HEK293 (cell line): ENCODE measurements around the gene TAC3.
"Not testable (repeated sequence)": the region's sequence is repeated elsewhere in the genome, so short reads cannot be mapped to it uniquely, and the experiment has no call there.

Experiments
- CTCF ChIP-seq: fragments of 450-650 bp; formaldehyde crosslinking; IDR thresholded peaks from 2 replicates; pipeline ENCODE4 v1.5.1; 2016; ENCODE audit warnings: missing biosample characterization, missing genetic modification characterization
- GLI2 ChIP-seq: fragments of 450-650 bp; formaldehyde crosslinking; IDR thresholded peaks from 2 replicates; pipeline ENCODE4; 2017; ENCODE audit warnings: missing biosample characterization, missing genetic modification characterization, low read depth, borderline replicate concordance
- OSR2 ChIP-seq: fragments of 450-650 bp; formaldehyde crosslinking; IDR thresholded peaks from 2 replicates; pipeline ENCODE4 v1.5.1; 2016; ENCODE audit warnings: missing biosample characterization, missing genetic modification characterization
- PATZ1 ChIP-seq: fragments of 450-650 bp; formaldehyde crosslinking; IDR thresholded peaks from 2 replicates; pipeline ENCODE4 v1.5.1; 2016; ENCODE audit warnings: missing biosample characterization, missing genetic modification characterization
- YY1 ChIP-seq: fragments of 450-650 bp; formaldehyde crosslinking; IDR thresholded peaks from 2 replicates; pipeline ENCODE4 v1.5.1; 2018; ENCODE audit warnings: missing biosample characterization, missing genetic modification characterization
- ZNF274 ChIP-seq, 2 experiments: fragments of 200-500 bp in 1 of 2; fragments of 450-650 bp in 1 of 2; sonication (Bioruptor generic) in 1 of 2; formaldehyde crosslinking in 1 of 2; IDR thresholded peaks; 2 replicates each; pipeline versions ENCODE4 v1.5.1 to v1.6.1; 2014 to 2016; ENCODE audit warnings: borderline replicate concordance in 1 of 2, inconsistent platforms in 1 of 2, low read length in 1 of 2, missing biosample characterization in 1 of 2, missing genetic modification characterization in 1 of 2
- ZNF548 ChIP-seq: fragments of 450-650 bp; formaldehyde crosslinking; IDR thresholded peaks from 2 replicates; pipeline ENCODE4 v1.5.1; 2016; ENCODE audit warnings: missing biosample characterization, missing genetic modification characterization
- TF ChIP-seq, protein P1 (sequence below): fragments of 450-650 bp; formaldehyde crosslinking; IDR thresholded peaks from 2 replicates; pipeline ENCODE4 v1.5.1; 2016; ENCODE audit warnings: missing biosample characterization, missing genetic modification characterization

DNA sequence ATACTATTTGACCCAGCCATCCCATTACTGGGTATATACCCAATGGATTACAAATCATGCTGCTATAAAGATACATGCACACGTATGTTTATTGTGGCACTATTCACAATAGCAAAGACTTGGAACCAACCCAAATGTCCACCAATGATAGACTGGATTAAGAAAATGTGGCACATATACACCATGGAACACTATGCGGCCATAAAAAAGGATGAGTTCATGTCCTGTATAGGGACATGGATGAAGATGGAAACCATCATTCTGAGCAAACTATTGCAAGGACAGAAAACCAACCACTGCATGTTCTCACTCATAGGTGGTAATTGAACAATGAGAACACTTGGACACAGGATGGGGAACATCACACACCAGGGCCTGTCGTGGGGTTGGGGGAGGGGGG is 42.1 kb downstream of the TAC3 start:
- TF ChIP-seq CTCF (tag by site-specific recombination); OSR2 (tag by site-specific recombination); PATZ1 (tag by site-specific recombination); ZNF548; GLI2 (tag by site-specific recombination); YY1 (tag by site-specific recombination); ZNF274 (IDR thresholded peaks at IDR 0.05; ENCODE audit: low read length); ZNF274 (tag by site-specific recombination; IDR thresholded peaks at IDR 0.05; ENCODE audit: borderline replicate concordance): not testable (repeated sequence)
- TF ChIP-seq, protein P1, sequence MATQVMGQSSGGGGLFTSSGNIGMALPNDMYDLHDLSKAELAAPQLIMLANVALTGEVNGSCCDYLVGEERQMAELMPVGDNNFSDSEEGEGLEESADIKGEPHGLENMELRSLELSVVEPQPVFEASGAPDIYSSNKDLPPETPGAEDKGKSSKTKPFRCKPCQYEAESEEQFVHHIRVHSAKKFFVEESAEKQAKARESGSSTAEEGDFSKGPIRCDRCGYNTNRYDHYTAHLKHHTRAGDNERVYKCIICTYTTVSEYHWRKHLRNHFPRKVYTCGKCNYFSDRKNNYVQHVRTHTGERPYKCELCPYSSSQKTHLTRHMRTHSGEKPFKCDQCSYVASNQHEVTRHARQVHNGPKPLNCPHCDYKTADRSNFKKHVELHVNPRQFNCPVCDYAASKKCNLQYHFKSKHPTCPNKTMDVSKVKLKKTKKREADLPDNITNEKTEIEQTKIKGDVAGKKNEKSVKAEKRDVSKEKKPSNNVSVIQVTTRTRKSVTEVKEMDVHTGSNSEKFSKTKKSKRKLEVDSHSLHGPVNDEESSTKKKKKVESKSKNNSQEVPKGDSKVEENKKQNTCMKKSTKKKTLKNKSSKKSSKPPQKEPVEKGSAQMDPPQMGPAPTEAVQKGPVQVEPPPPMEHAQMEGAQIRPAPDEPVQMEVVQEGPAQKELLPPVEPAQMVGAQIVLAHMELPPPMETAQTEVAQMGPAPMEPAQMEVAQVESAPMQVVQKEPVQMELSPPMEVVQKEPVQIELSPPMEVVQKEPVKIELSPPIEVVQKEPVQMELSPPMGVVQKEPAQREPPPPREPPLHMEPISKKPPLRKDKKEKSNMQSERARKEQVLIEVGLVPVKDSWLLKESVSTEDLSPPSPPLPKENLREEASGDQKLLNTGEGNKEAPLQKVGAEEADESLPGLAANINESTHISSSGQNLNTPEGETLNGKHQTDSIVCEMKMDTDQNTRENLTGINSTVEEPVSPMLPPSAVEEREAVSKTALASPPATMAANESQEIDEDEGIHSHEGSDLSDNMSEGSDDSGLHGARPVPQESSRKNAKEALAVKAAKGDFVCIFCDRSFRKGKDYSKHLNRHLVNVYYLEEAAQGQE (tag by site-specific recombination) = not testable (repeated sequence)
